ENCODE data around the gene TMED3. TPM values are rescaled to one million over a fixed set of nuclear protein-coding genes. Genes with fewer than 3 reads are reported as not detected.

TMED3 gene
- total RNA-seq, 1 experiment from 2014 or later = 53.6 TPM

DNA sequence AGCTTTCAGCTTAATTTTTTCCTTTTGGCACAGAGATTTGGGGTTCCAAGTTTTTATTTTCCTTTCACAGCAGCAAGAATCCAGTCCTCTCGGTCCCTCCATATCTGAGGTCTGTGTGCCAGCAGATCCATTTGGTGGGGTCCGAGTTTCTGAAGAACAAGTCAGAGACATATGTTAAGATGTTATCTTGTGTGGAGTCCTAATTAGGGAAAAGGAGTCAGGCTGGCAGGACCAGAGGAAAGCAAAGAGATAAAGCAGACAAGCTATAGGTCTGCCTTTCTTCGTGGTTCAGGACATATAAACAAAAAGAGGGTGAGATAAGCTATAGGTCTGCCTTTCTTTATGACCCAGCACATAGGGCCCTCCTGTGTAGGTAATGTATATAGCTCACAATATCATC lies 54.9 kb downstream of the TMED3 start:
- no peak overlapping the region for H2AFZ ChIP-seq (ENCODE audit: low read depth, low read length, poor library complexity, severe bottlenecking)
- ChIA-PET RAD21 (ENCODE audit: low non-redundant PET in 1 of 2, low total read pairs in 2 of 2, uncharacterized antibody in 2 of 2, unreplicated experiment in 2 of 2) (no interaction called here), POLR2A (no interaction called here), CTCF (interaction anchor here (0.8 to 2.1 kb wide), 4 partner anchors 15 to 488 kb away, joined by 3 to 9 read pairs (median 5); no protein-coding TSS in a partner anchor)
- H3K79me2 ChIP-seq (ENCODE audit: insufficient read depth, low read length) = no peaks in the 10 kb centered on the region
- TF ChIP-seq SRF (IDR thresholded peaks at IDR 0.05; ENCODE audit: low read depth) (no peak), MAX (IDR thresholded peaks at IDR 0.05) (no peak), FOSL1 (IDR thresholded peaks at IDR 0.05; ENCODE audit: low read depth) (no peak), ZFX (IDR thresholded peaks at IDR 0.05) (no peak), POLR2A (IDR thresholded peaks at IDR 0.05; ENCODE audit: borderline replicate concordance, extremely low read depth, insufficient read depth, insufficient read length) (no peak), CBX3 (IDR thresholded peaks at IDR 0.05; ENCODE audit: low read depth) (no peak), RAD21 (IDR thresholded peaks at IDR 0.05; ENCODE audit: low read depth) (no peak), ATF3 (IDR thresholded peaks at IDR 0.05) (no peak), CEBPB (IDR thresholded peaks at IDR 0.05; ENCODE audit: low read depth) (no peak), ZNF274 (IDR thresholded peaks at IDR 0.05; ENCODE audit: low read depth, low read length) (no peak), EGR1 (IDR thresholded peaks at IDR 0.05; ENCODE audit: low read depth) (no peak), TCF7L2 (IDR thresholded peaks at IDR 0.05; ENCODE audit: borderline replicate concordance, extremely low read depth, insufficient read depth, insufficient read length) (no peak)
- TF ChIP-seq, protein P1, sequence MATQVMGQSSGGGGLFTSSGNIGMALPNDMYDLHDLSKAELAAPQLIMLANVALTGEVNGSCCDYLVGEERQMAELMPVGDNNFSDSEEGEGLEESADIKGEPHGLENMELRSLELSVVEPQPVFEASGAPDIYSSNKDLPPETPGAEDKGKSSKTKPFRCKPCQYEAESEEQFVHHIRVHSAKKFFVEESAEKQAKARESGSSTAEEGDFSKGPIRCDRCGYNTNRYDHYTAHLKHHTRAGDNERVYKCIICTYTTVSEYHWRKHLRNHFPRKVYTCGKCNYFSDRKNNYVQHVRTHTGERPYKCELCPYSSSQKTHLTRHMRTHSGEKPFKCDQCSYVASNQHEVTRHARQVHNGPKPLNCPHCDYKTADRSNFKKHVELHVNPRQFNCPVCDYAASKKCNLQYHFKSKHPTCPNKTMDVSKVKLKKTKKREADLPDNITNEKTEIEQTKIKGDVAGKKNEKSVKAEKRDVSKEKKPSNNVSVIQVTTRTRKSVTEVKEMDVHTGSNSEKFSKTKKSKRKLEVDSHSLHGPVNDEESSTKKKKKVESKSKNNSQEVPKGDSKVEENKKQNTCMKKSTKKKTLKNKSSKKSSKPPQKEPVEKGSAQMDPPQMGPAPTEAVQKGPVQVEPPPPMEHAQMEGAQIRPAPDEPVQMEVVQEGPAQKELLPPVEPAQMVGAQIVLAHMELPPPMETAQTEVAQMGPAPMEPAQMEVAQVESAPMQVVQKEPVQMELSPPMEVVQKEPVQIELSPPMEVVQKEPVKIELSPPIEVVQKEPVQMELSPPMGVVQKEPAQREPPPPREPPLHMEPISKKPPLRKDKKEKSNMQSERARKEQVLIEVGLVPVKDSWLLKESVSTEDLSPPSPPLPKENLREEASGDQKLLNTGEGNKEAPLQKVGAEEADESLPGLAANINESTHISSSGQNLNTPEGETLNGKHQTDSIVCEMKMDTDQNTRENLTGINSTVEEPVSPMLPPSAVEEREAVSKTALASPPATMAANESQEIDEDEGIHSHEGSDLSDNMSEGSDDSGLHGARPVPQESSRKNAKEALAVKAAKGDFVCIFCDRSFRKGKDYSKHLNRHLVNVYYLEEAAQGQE (IDR thresholded peaks at IDR 0.05; ENCODE audit: low read depth) = no peak
- TF ChIP-seq, protein P2, sequence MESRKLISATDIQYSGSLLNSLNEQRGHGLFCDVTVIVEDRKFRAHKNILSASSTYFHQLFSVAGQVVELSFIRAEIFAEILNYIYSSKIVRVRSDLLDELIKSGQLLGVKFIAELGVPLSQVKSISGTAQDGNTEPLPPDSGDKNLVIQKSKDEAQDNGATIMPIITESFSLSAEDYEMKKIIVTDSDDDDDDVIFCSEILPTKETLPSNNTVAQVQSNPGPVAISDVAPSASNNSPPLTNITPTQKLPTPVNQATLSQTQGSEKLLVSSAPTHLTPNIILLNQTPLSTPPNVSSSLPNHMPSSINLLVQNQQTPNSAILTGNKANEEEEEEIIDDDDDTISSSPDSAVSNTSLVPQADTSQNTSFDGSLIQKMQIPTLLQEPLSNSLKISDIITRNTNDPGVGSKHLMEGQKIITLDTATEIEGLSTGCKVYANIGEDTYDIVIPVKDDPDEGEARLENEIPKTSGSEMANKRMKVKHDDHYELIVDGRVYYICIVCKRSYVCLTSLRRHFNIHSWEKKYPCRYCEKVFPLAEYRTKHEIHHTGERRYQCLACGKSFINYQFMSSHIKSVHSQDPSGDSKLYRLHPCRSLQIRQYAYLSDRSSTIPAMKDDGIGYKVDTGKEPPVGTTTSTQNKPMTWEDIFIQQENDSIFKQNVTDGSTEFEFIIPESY (IDR thresholded peaks at IDR 0.05; ENCODE audit: extremely low read depth, insufficient replicate concordance, low read length) = no peak
- TF ChIP-seq, protein P3, sequence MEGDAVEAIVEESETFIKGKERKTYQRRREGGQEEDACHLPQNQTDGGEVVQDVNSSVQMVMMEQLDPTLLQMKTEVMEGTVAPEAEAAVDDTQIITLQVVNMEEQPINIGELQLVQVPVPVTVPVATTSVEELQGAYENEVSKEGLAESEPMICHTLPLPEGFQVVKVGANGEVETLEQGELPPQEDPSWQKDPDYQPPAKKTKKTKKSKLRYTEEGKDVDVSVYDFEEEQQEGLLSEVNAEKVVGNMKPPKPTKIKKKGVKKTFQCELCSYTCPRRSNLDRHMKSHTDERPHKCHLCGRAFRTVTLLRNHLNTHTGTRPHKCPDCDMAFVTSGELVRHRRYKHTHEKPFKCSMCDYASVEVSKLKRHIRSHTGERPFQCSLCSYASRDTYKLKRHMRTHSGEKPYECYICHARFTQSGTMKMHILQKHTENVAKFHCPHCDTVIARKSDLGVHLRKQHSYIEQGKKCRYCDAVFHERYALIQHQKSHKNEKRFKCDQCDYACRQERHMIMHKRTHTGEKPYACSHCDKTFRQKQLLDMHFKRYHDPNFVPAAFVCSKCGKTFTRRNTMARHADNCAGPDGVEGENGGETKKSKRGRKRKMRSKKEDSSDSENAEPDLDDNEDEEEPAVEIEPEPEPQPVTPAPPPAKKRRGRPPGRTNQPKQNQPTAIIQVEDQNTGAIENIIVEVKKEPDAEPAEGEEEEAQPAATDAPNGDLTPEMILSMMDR (IDR thresholded peaks at IDR 0.05 in 2 of 3, conservative IDR thresholded peaks at IDR 0.05 in 1 of 3; ENCODE audit: borderline replicate concordance in 1 of 3, insufficient read depth in 1 of 3, low read depth in 2 of 3, low read length in 2 of 3) = no peak
- no peaks in the 10 kb centered on the region for H3K27me3 ChIP-seq (ENCODE audit: insufficient read depth, low read length)
- H4K20me1 ChIP-seq (ENCODE audit: insufficient read depth) = no peaks in the 10 kb centered on the region
- H3K27ac ChIP-seq (ENCODE audit: low read depth, low read length) = no peak overlapping the region
- intact Hi-C loops (cut with micrococcal nuclease) = no loop called here
- ATAC-seq (no peak), DNase-seq (ENCODE audit: low read depth, low spot score) (no peak)
- no TSS peak for BruUV-seq (replicated peaks)
- no peaks in the 10 kb centered on the region for H3K9me2 ChIP-seq (ENCODE audit: insufficient read depth)
- no peaks in the 10 kb centered on the region for H3K4me1 ChIP-seq (ENCODE audit: control insufficient read depth in 1 of 2, insufficient read depth in 2 of 2, low read length in 2 of 2)
- H3K4me3 ChIP-seq (replicated peaks in 1 of 2; ENCODE audit: low read depth in 1 of 2, low read length in 2 of 2) = no peak overlapping the region
- no peak overlapping the region for H3K4me2 ChIP-seq (ENCODE audit: low read length)
- no peaks in the 10 kb centered on the region for H3K9me3 ChIP-seq (ENCODE audit: control insufficient read depth in 1 of 2, insufficient read depth in 1 of 2, low read depth in 1 of 2, low read length in 2 of 2)
- no peaks in the 10 kb centered on the region for H3K36me3 ChIP-seq (ENCODE audit: control insufficient read depth in 1 of 2, insufficient read depth in 2 of 2, low read length in 2 of 2)
- H3K9ac ChIP-seq (ENCODE audit: low read length) = no peak overlapping the region
